H1 (cell line): ENCODE data around the gene LAIR1. TPM values are rescaled to one million over a fixed set of nuclear protein-coding genes. Genes with fewer than 3 reads are reported as not detected.

Experiments used
- CTCF ChIA-PET: fragments of 300-600 bp; sonication (Branson Sonifier 250); formaldehyde crosslinking; loops from one replicate; lab custom pipeline; 2021; ENCODE audit not compliant: partially characterized antibody; lab: Charles Lee
- POLR2A ChIA-PET: fragments of 300-600 bp; sonication (Branson Sonifier 250); formaldehyde crosslinking; loops from one replicate; lab custom pipeline; 2021; ENCODE audit warnings: inconsistent platforms; ENCODE audit not compliant: partially characterized antibody; lab: Charles Lee
- DNase-seq, 2 experiments: peaks; one replicate each; pipeline versions ENCODE4 v3.0.0 to v3.0.0-alpha.2; 2010 to 2022; ENCODE audit warnings: low spot score in 2 of 2, low read depth in 1 of 2, mixed read lengths in 1 of 2
- FAIRE-seq: peaks from 2 replicates; lab custom pipeline; 2011; peaks lifted over from hg19 to GRCh38; lab: Jason Lieb, UNC
- H2AFZ ChIP-seq: 2 replicates; pipeline ENCODE4 v1.8.1; 2012; ENCODE audit warnings: low read length, inconsistent platforms
- H2AK5ac ChIP-seq: 2 replicates; pipeline ENCODE4 v1.6.1; 2013; ENCODE audit warnings: low read depth, low read length
- H2BK120ac ChIP-seq: replicated peaks from 2 replicates; pipeline ENCODE3; 2013; ENCODE audit warnings: low read depth, low read length, inconsistent platforms
- H2BK12ac ChIP-seq: 2 replicates; pipeline ENCODE4 v1.6.1; 2013; ENCODE audit warnings: low read depth, low read length
- H2BK15ac ChIP-seq: 2 replicates; pipeline ENCODE4 v1.6.1; 2013; ENCODE audit warnings: low read length
- H2BK20ac ChIP-seq: 2 replicates; pipeline ENCODE4 v1.6.1; 2013; ENCODE audit warnings: low read length
- H2BK5ac ChIP-seq: 2 replicates; pipeline ENCODE4 v1.6.1; 2013; ENCODE audit warnings: low read depth, low read length
- H3K14ac ChIP-seq: 2 replicates; pipeline ENCODE4 v1.6.1; 2013; ENCODE audit warnings: inconsistent platforms; ENCODE audit not compliant: insufficient read length
- H3K18ac ChIP-seq: 2 replicates; pipeline ENCODE4 v1.6.1; 2013; ENCODE audit warnings: low read length; ENCODE audit errors: extremely low read depth
- H3K23ac ChIP-seq: 2 replicates; pipeline ENCODE4 v1.6.1; 2013; ENCODE audit warnings: inconsistent platforms; ENCODE audit not compliant: insufficient read length
- H3K23me2 ChIP-seq: 2 replicates; pipeline ENCODE4 v1.6.1; 2013; ENCODE audit warnings: low read depth, low read length
- H3K27ac ChIP-seq: 2 replicates; pipeline ENCODE4 v1.6.1; 2011; ENCODE audit warnings: low read depth, low read length, inconsistent platforms
- H3K27me3 ChIP-seq, 4 experiments: replicated peaks in 1 of 4; 1 replicate in 1 of 4; 2 replicates in 3 of 4; pipeline versions ENCODE4 v1.6.1 to v1.8.1; 2011 to 2013; ENCODE audit warnings: low read length in 3 of 4, mild to moderate bottlenecking in 3 of 4, inconsistent platforms in 2 of 4, mixed read lengths in 2 of 4, moderate library complexity in 1 of 4; ENCODE audit not compliant: control insufficient read depth in 3 of 4, insufficient read depth in 3 of 4; ENCODE audit errors: extremely low read depth in 1 of 4
- H3K36me3 ChIP-seq, 4 experiments: 2 replicates each; pipeline versions ENCODE4 v1.6.1 to v1.8.1; 2011 to 2013; ENCODE audit warnings: mild to moderate bottlenecking in 4 of 4, low read length in 3 of 4, moderate library complexity in 2 of 4, control low read depth in 1 of 4, inconsistent platforms in 1 of 4; ENCODE audit not compliant: insufficient read depth in 4 of 4, control insufficient read depth in 2 of 4
- H3K4ac ChIP-seq: replicated peaks from 2 replicates; pipeline ENCODE3; 2013; ENCODE audit warnings: low read length, low read depth, mixed read lengths, inconsistent platforms; ENCODE audit not compliant: insufficient read length
- H3K4me1 ChIP-seq, 4 experiments: replicated peaks in 1 of 4; 1 replicate in 1 of 4; 2 replicates in 3 of 4; pipeline versions ENCODE4 v1.6.1 to v1.8.1; 2011 to 2013; ENCODE audit warnings: low read length in 3 of 4, inconsistent platforms in 2 of 4, mixed read lengths in 1 of 4; ENCODE audit not compliant: insufficient read depth in 4 of 4, control insufficient read depth in 3 of 4
- H3K4me2 ChIP-seq, 2 experiments: 2 replicates each; pipeline versions ENCODE4 v1.6.1 to v1.8.1; 2011 to 2013; ENCODE audit warnings: low read depth in 2 of 2, low read length in 2 of 2, control low read depth in 1 of 2, inconsistent platforms in 1 of 2, mild to moderate bottlenecking in 1 of 2; ENCODE audit not compliant: insufficient read depth in 1 of 2
- H3K4me3 ChIP-seq, 4 experiments: fragments of 200-600, 300-600 bp in 1 of 4; sonication (generic), shearing (Covaris generic), sonication (Bioruptor Twin) in 1 of 4; 2 replicates each; pipeline versions ENCODE4 v1.5.1 to v1.8.1; 2011 to 2016; ENCODE audit warnings: low read length in 4 of 4, low read depth in 3 of 4, control low read depth in 2 of 4, inconsistent platforms in 2 of 4, mild to moderate bottlenecking in 2 of 4, mixed read lengths in 1 of 4, moderate library complexity in 1 of 4; ENCODE audit not compliant: insufficient read depth in 2 of 4; ENCODE audit errors: extremely low read depth in 1 of 4
- H3K56ac ChIP-seq: replicated peaks from 2 replicates; pipeline ENCODE3; 2013; ENCODE audit warnings: low read depth, mild to moderate bottlenecking, mixed read lengths, low read length, inconsistent platforms; ENCODE audit not compliant: insufficient read length
- H3K79me1 ChIP-seq: 2 replicates; pipeline ENCODE4 v1.6.1; 2013; ENCODE audit warnings: low read depth, low read length, control low read depth
- H3K79me2 ChIP-seq, 2 experiments: 2 replicates each; pipeline versions ENCODE4 v1.6.1 to v1.8.1; 2012 to 2013; ENCODE audit warnings: low read length in 2 of 2, mild to moderate bottlenecking in 2 of 2, inconsistent platforms in 1 of 2; ENCODE audit not compliant: insufficient read depth in 2 of 2, control insufficient read depth in 1 of 2
- H3K9ac ChIP-seq, 4 experiments: replicated peaks in 1 of 4; 1 replicate in 1 of 4; 2 replicates in 3 of 4; pipeline versions ENCODE4 v1.6.1 to v1.8.1; 2011 to 2013; ENCODE audit warnings: low read depth in 3 of 4, low read length in 3 of 4, control low read depth in 2 of 4, mild to moderate bottlenecking in 2 of 4, moderate library complexity in 2 of 4, inconsistent platforms in 1 of 4; ENCODE audit errors: extremely low read depth in 1 of 4
- H3K9me3 ChIP-seq, 2 experiments: 2 replicates each; pipeline versions ENCODE4 v1.6.1 to v1.8.1; 2012 to 2013; ENCODE audit warnings: mild to moderate bottlenecking in 2 of 2, moderate library complexity in 2 of 2, control low read depth in 1 of 2, inconsistent platforms in 1 of 2, low read depth in 1 of 2, low read length in 1 of 2, mixed read lengths in 1 of 2; ENCODE audit not compliant: insufficient read depth in 2 of 2
- H4K20me1 ChIP-seq, 2 experiments: replicated peaks in 1 of 2; 2 replicates each; pipeline versions ENCODE3 to v1.8.1; 2011 to 2013; ENCODE audit warnings: inconsistent platforms in 2 of 2, low read length in 2 of 2, mild to moderate bottlenecking in 1 of 2; ENCODE audit not compliant: insufficient read depth in 2 of 2, control insufficient read depth in 1 of 2
- H4K5ac ChIP-seq: 2 replicates; pipeline ENCODE4 v1.6.1; 2013; ENCODE audit warnings: low read length, low read depth, mixed read lengths, inconsistent platforms; ENCODE audit not compliant: insufficient read length
- H4K8ac ChIP-seq: 2 replicates; pipeline ENCODE4 v1.8.0; 2013; ENCODE audit warnings: mild to moderate bottlenecking, moderate library complexity, low read length, inconsistent platforms; ENCODE audit not compliant: insufficient read depth; ENCODE audit errors: extremely low read depth
- H4K91ac ChIP-seq: replicated peaks from 2 replicates; pipeline ENCODE3; 2013; ENCODE audit warnings: low read length, mixed read lengths, inconsistent platforms; ENCODE audit not compliant: insufficient read length
- BACH1 ChIP-seq: IDR thresholded peaks from 2 replicates; pipeline ENCODE4 v1.6.1; 2012; ENCODE audit warnings: low read length, improper control_type of control experiment
- CREB1 ChIP-seq: IDR thresholded peaks from 2 replicates; pipeline ENCODE4 v1.6.1; 2012; ENCODE audit warnings: inconsistent platforms
- HDAC6 ChIP-seq: IDR thresholded peaks from one replicate; pipeline ENCODE4 v1.7.1; 2012; ENCODE audit warnings: low read depth, mild to moderate bottlenecking, inconsistent platforms, low read length, moderate library complexity
- KDM1A ChIP-seq: fragments of 200-600, 300-600 bp; sonication (generic); IDR thresholded peaks from 2 replicates; pipeline ENCODE4 v1.7.1; 2016; ENCODE audit warnings: mild to moderate bottlenecking, low read length, borderline replicate concordance
- MAX ChIP-seq: IDR thresholded peaks from 2 replicates; pipeline ENCODE4 v1.6.1; 2012; ENCODE audit warnings: inconsistent platforms
- SIRT6 ChIP-seq: IDR thresholded peaks from one replicate; pipeline ENCODE4 v1.7.1; 2012; ENCODE audit warnings: low read length, inconsistent platforms
- TBP ChIP-seq: IDR thresholded peaks from 2 replicates; pipeline ENCODE4 v1.6.1; 2011; ENCODE audit warnings: low read depth, low read length, improper control_type of control experiment
- TEAD4 ChIP-seq: IDR thresholded peaks from 2 replicates; pipeline ENCODE4 v1.6.1; 2012; ENCODE audit warnings: low read depth, low read length, inconsistent platforms, mixed read lengths
- WGBS, 2 experiments: shearing (Covaris generic) in 1 of 2; methylation state at CpG; one replicate each; pipeline versions ENCODE4 v1.1.6 to v1.1.7; 2013 to 2015; ENCODE audit warnings: low lambda C conversion rate in 2 of 2, mixed read lengths in 2 of 2, inconsistent platforms in 1 of 2, low coverage in 1 of 2, missing lambda C conversion rate in 1 of 2; ENCODE audit not compliant: insufficient replicate concordance in 2 of 2, insufficient coverage in 1 of 2, insufficient read length in 1 of 2; ENCODE audit errors: extremely low coverage in 1 of 2, missing lambda C conversion rate in 1 of 2; 5-methylcytosine and 5-hydroxymethylcytosine counted together
- polyA plus RNA-seq, 7 experiments: library from polyadenylated mRNA; depleted of rRNA in 3 of 7; stranded (reverse) in 5 of 7; unstranded in 2 of 7; fragments of >200 nt in 5 of 7; fragments of 200-250 nt in 2 of 7; gene quantifications; 1 replicate in 5 of 7; 2 replicates in 1 of 7; 4 replicates in 1 of 7; pipeline versions ENCODE4 v1.2.1 to v1.2.3, GENCODE V29; 2011 to 2013; ENCODE audit warnings: missing spikeins in 2 of 7, mixed read lengths in 2 of 7
- total RNA-seq: library from RNA; stranded (reverse); fragmentation: NEBNext Ultra II Directional; extraction: Animal tissue kit (Norgen Biotek cat#: 25700); gene quantifications from 2 replicates; pipeline ENCODE4 v1.2.1, GENCODE V29; 2021

The LAIR1 gene
- total and polyA plus RNA-seq, 2 of the 8 experiments (the other 6 are each of a cell fraction or from before 2014, with no cell fraction given), result 0.18 TPM; not detected in 1

GRCh38 chr19:54309811-54310210, 54.9 kb downstream of the LAIR1 start:
- no peak overlapping the region for H3K14ac ChIP-seq
- no peak overlapping the region for H4K8ac ChIP-seq
- DNase-seq, result no peak
- H4K5ac ChIP-seq, result no peak overlapping the region
- no peak overlapping the region for H3K18ac ChIP-seq
- CTCF ChIA-PET, result interaction anchor here (0.6 to 1.4 kb wide), 3 partner anchors 17 to 81 kb away, joined by 3 to 5 read pairs (median 4); no protein-coding TSS in a partner anchor
- no peak overlapping the region for H3K4me3 ChIP-seq
- H2BK120ac ChIP-seq, result no peak overlapping the region
- no peak for FAIRE-seq
- no peak overlapping the region for H2AFZ ChIP-seq
- H3K9me3 ChIP-seq, result no peaks in the 10 kb centered on the region
- no peaks in the 10 kb centered on the region for H3K23me2 ChIP-seq
- no peak overlapping the region for H2BK20ac ChIP-seq
- no peak overlapping the region for H3K23ac ChIP-seq
- H2BK12ac ChIP-seq, result no peak overlapping the region
- 71% methylated on average over 12 of the region's 12 CpGs; no CpG with 5 or more reads in 1 of the 2 experiments for WGBS, 2 experiments
- H4K91ac ChIP-seq, result no peak overlapping the region
- POLR2A ChIA-PET, result interaction anchor here (0.7 to 1.3 kb wide), 2 partner anchors 101 to 110 kb away, joined by 3 to 4 read pairs; no protein-coding TSS in a partner anchor
- H3K4me2 ChIP-seq, result no peak overlapping the region
- H3K4me1 ChIP-seq, result no peaks in the 10 kb centered on the region
- H3K4ac ChIP-seq, result no peak overlapping the region
- peaks cover 0 to 1% of the 10 kb centered on the region in 2 experiments for H4K20me1 ChIP-seq
- H3K79me1 ChIP-seq, result no peaks in the 10 kb centered on the region
- no peak overlapping the region for H3K56ac ChIP-seq
- no peak overlapping the region for H2BK15ac ChIP-seq
- H3K36me3 ChIP-seq, result no peaks in the 10 kb centered on the region
- TF ChIP-seq TBP, result no peak
- TF ChIP-seq MAX, result no peak
- TF ChIP-seq HDAC6, result no peak
- TF ChIP-seq BACH1, result no peak
- TF ChIP-seq KDM1A, result no peak
- no peak for TF ChIP-seq TEAD4
- TF ChIP-seq SIRT6, result no peak
- TF ChIP-seq CREB1, result no peak
- no peaks in the 10 kb centered on the region for H3K27me3 ChIP-seq
- H2AK5ac ChIP-seq, result no peak overlapping the region
- H3K27ac ChIP-seq, result no peak overlapping the region
- H3K79me2 ChIP-seq, result no peaks in the 10 kb centered on the region
- no peak overlapping the region for H2BK5ac ChIP-seq
- H3K9ac ChIP-seq, result no peak overlapping the region
